Measurements from ENCODE around the gene OLFML2A. TPM values are rescaled to one million over a fixed set of nuclear protein-coding genes. Genes with fewer than 3 reads are reported as not detected.
A peak's percentile ranks its signal among the peaks of the same experiment; 100 is the strongest.

OLFML2A gene
- total RNA-seq, 1 experiment from 2014 or later: 5.8 TPM

DNA sequence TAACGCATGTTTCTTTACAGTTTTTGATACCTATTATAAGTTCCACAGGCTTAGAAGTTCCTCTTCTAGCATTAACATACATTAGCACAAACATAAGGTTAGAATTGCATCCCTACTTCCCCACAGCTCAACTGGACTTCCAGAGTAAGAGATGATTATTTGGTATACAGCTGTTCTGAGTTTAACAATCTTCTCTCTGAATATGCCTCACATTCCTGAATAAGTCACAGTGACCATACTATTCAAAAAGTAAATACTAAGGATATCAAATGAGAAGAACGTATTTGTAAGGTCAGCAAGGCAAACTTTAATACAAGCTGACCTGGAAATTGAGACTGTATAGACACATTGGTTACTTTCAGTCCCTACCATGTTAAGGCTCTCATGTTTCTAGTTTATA lies 27.2 kb upstream of the OLFML2A start:
- peaks cover 21% of the 10 kb centered on the region; the same call in 1 of the 2 replicates for H3K79me2 ChIP-seq (ENCODE audit: insufficient read depth, low read length)
- no peak overlapping the region for H3K56ac ChIP-seq (ENCODE audit: insufficient read length, low read depth, low read length)
- H2AK5ac ChIP-seq (ENCODE audit: insufficient read length, low read length): no peak overlapping the region
- no peaks in the 10 kb centered on the region; the same call in 1 of the 2 replicates for H3K4me1 ChIP-seq (ENCODE audit: insufficient read depth, low read length)
- H4K5ac ChIP-seq (ENCODE audit: insufficient read length, low read depth, low read length): no peak overlapping the region
- H3K4ac ChIP-seq (ENCODE audit: low read depth, low read length): no peak overlapping the region
- no peak overlapping the region for H3K27ac ChIP-seq (ENCODE audit: insufficient read length, low read depth, low read length)
- H2BK120ac ChIP-seq (ENCODE audit: low read depth, low read length, poor library complexity, severe bottlenecking): no peak overlapping the region
- H2AFZ ChIP-seq (ENCODE audit: low read length): no peak overlapping the region
- no peaks in the 10 kb centered on the region for H3K36me3 Mint-ChIP-seq (ENCODE audit: insufficient read depth in 1 of 3, low read depth in 3 of 3)
- no peaks in the 10 kb centered on the region for H3K27me3 Mint-ChIP-seq (ENCODE audit: low read depth)
- no peaks in the 10 kb centered on the region for H3K9me3 Mint-ChIP-seq
- no peak overlapping the region for H3K23ac ChIP-seq (ENCODE audit: insufficient read length, low read depth, low read length)
- H2BK20ac ChIP-seq (ENCODE audit: low read depth, low read length, poor library complexity, severe bottlenecking): no peak overlapping the region
- no CpG with 5 or more reads among the region's 2 CpGs for WGBS (ENCODE audit: extremely low coverage, insufficient read length, low lambda C conversion rate)
- H4K20me1 ChIP-seq (ENCODE audit: control insufficient read depth, insufficient read depth, insufficient read length): no peaks in the 10 kb centered on the region
- H4K91ac ChIP-seq (ENCODE audit: insufficient read length, low read depth, low read length): no peak overlapping the region
- peaks cover 47% of the 10 kb centered on the region in 2 experiments for H3K4me1 Mint-ChIP-seq
- no peaks in the 10 kb centered on the region for H3K27me3 ChIP-seq (ENCODE audit: insufficient read depth, low read length)
- no peak overlapping the region for H3K9ac ChIP-seq (ENCODE audit: extremely low read depth, insufficient read length, low read length)
- H2BK15ac ChIP-seq (ENCODE audit: low read depth, low read length): no peak overlapping the region
- H2BK12ac ChIP-seq (ENCODE audit: insufficient read length, low read depth, low read length): no peak overlapping the region
- no peak overlapping the region for H3K4me3 Mint-ChIP-seq
- DNase-seq: no peak
- H3T11ph ChIP-seq (ENCODE audit: low read length): no peak overlapping the region
- no peak overlapping the region for H3K4me2 ChIP-seq (ENCODE audit: insufficient read depth, insufficient read length, low read length)
- no peaks in the 10 kb centered on the region for H3K23me2 ChIP-seq (ENCODE audit: insufficient read length, low read depth, low read length, poor library complexity, severe bottlenecking)
- H3K14ac ChIP-seq (ENCODE audit: insufficient read depth, low read length): no peak overlapping the region
- H3K9me3 ChIP-seq (ENCODE audit: control insufficient read depth, low read depth, low read length): no peaks in the 10 kb centered on the region
- no peak overlapping the region for H4K8ac ChIP-seq (replicated peaks; ENCODE audit: insufficient read length, low read depth, low read length)
- peak overlapping the region in 1 of 3 experiments; percentile 86; a peak in 2 of 7 replicates for H3K27ac Mint-ChIP-seq
- H3K18ac ChIP-seq (ENCODE audit: insufficient read length, low read depth, low read length): no peak overlapping the region
- TF ChIP-seq, protein P1, sequence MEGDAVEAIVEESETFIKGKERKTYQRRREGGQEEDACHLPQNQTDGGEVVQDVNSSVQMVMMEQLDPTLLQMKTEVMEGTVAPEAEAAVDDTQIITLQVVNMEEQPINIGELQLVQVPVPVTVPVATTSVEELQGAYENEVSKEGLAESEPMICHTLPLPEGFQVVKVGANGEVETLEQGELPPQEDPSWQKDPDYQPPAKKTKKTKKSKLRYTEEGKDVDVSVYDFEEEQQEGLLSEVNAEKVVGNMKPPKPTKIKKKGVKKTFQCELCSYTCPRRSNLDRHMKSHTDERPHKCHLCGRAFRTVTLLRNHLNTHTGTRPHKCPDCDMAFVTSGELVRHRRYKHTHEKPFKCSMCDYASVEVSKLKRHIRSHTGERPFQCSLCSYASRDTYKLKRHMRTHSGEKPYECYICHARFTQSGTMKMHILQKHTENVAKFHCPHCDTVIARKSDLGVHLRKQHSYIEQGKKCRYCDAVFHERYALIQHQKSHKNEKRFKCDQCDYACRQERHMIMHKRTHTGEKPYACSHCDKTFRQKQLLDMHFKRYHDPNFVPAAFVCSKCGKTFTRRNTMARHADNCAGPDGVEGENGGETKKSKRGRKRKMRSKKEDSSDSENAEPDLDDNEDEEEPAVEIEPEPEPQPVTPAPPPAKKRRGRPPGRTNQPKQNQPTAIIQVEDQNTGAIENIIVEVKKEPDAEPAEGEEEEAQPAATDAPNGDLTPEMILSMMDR (conservative IDR thresholded peaks at IDR 0.05): no peak
- peaks cover 9% of the 10 kb centered on the region for H3K79me1 ChIP-seq (ENCODE audit: insufficient read depth, low read depth, low read length, poor library complexity, severe bottlenecking)
- no peak overlapping the region for H2BK5ac ChIP-seq (ENCODE audit: insufficient read length, low read length)
